ENCODE results near the gene FYN.

Gene FYN

GRCh38 chr6:111865049-111865585 lies 8.1 kb downstream of the FYN start:
- in situ Hi-C loops (cut with MboI; ENCODE audit: low pct_unique_long_range_greater_than_20kb, low sequenced_read_pairs, unreplicated experiment), result no loop called here
- no peak for DNase-seq (ENCODE audit: low spot score)
- TF ChIP-seq CTCF (IDR thresholded peaks at IDR 0.05; ENCODE audit: extremely low read depth, insufficient read depth, missing control alignments), result no peak

DNA sequence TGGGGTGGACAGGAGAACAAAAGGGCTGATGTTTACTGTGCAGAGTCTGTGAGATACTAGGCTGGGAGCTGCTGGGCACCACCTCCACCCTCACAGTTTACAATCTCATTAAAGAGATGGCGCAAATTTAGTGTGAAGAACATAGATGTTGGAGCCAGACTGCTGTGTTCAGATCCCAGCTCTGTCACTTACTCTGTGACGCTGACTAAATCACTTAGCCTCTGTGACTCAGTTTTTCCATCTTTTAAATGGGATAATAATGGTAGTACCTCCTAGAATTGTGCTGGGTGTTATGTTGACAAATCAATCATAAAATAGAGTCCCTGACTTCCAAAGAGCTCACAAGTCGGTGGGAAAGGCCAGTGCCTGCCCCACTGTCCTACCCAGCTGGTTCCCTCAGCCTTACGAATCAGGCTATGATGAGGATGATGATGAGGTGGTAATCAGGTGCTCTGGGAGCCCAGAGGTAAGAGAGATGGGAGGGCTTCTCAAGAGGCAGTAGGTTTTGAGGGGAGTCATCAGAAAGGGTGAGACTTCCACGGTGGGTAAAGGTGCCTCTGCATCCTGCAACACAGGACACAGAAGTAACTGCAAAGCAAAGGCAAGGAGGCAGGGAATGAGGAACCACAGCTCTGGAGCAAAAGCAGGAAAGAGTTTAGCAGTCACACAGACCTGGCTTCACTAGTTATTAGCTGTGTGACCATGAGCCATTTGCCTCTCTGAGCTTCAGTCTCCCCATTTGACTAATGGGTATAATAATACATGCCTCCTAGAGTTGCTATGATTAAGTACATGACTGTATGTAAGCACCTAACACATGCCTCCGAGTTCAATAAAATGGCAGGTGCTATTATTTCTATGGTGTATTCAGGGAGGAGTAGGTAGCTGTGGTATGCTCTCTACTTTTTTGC lies 8.9 kb downstream of the FYN start:
- no peak for TF ChIP-seq CTCF (IDR thresholded peaks at IDR 0.05; ENCODE audit: extremely low read depth, insufficient read depth, missing control alignments)
- in situ Hi-C loops (cut with MboI; ENCODE audit: low pct_unique_long_range_greater_than_20kb, low sequenced_read_pairs, unreplicated experiment), result no loop called here
- no peak for DNase-seq (ENCODE audit: low spot score)

GRCh38 chr6:111862741-111863140 lies 10.5 kb downstream of the FYN start:
- DNase-seq (ENCODE audit: low spot score), result no peak
- no peak for TF ChIP-seq CTCF (IDR thresholded peaks at IDR 0.05; ENCODE audit: extremely low read depth, insufficient read depth, missing control alignments)

GRCh38 chr6:111862314-111862713 lies 10.9 kb downstream of the FYN start:
- no peak for DNase-seq (ENCODE audit: low spot score)
- in situ Hi-C loops (cut with MboI; ENCODE audit: low pct_unique_long_range_greater_than_20kb, low sequenced_read_pairs, unreplicated experiment), result no loop called here
- TF ChIP-seq CTCF (IDR thresholded peaks at IDR 0.05; ENCODE audit: extremely low read depth, insufficient read depth, missing control alignments), result no peak

More at GRCh38 chr6:111862741-111863140, 10.5 kb downstream of the FYN start:
- in situ Hi-C loops (cut with MboI; ENCODE audit: low pct_unique_long_range_greater_than_20kb, low sequenced_read_pairs, unreplicated experiment), result no loop called here

GRCh38 chr6:111861431-111861885 lies 11.8 kb downstream of the FYN start:
- no peak for TF ChIP-seq CTCF (IDR thresholded peaks at IDR 0.05; ENCODE audit: extremely low read depth, insufficient read depth, missing control alignments)
- DNase-seq (ENCODE audit: low spot score), result no peak
- in situ Hi-C loops (cut with MboI; ENCODE audit: low pct_unique_long_range_greater_than_20kb, low sequenced_read_pairs, unreplicated experiment), result no loop called here

GRCh38 chr6:111858347-111858746 lies 14.9 kb downstream of the FYN start:
- no peak for TF ChIP-seq CTCF (IDR thresholded peaks at IDR 0.05; ENCODE audit: extremely low read depth, insufficient read depth, missing control alignments)

More at GRCh38 chr6:111858347-111858746, 14.9 kb downstream of the FYN start:
- in situ Hi-C loops (cut with MboI; ENCODE audit: low pct_unique_long_range_greater_than_20kb, low sequenced_read_pairs, unreplicated experiment), result no loop called here
- no peak for DNase-seq (ENCODE audit: low spot score)
